Peyer's patch (tissue), 4 donors: ENCODE data around the gene AGA. TPM values are rescaled to one million over a fixed set of nuclear protein-coding genes. Genes with fewer than 3 reads are reported as not detected.

Experiments used
- DNase-seq, 3 donors: peaks; one replicate each; pipeline ENCODE4 v3.0.0-alpha.2; 2017 to 2019
- H3K27ac ChIP-seq, 4 donors: fragments of 200-600 bp; sonication (generic); one replicate each; pipeline ENCODE4 v1.5.1; 2016 to 2019
- H3K27me3 ChIP-seq, 2 donors: fragments of 200-600 bp; sonication (generic); one replicate each; pipeline ENCODE4 v1.5.1; 2019
- H3K36me3 ChIP-seq, 3 donors: fragments of 200-600 bp; sonication (generic); one replicate each; pipeline ENCODE4 v1.5.1; 2016 to 2019
- H3K4me1 ChIP-seq, 4 donors: fragments of 200-600 bp; sonication (generic); one replicate each; pipeline ENCODE4 v1.5.1; 2016 to 2019
- H3K4me3 ChIP-seq, 4 donors: fragments of 200-600 bp; sonication (generic); 1 replicate in 3 of 4; 2 replicates in 1 of 4; pipeline ENCODE4 v1.5.1; 2016 to 2019; ENCODE audit warnings: mild to moderate bottlenecking in 1 of 4
- H3K9me3 ChIP-seq, 4 donors: fragments of 200-600 bp; sonication (generic); one replicate each; pipeline ENCODE4 v1.5.1; 2016 to 2019; ENCODE audit warnings: mild to moderate bottlenecking in 1 of 4
- CTCF ChIP-seq, 6 experiments: fragments of 450-650 bp in 4 of 6; fragments of 200-600 bp in 2 of 6; sonication (generic) in 1 of 6; IDR thresholded peaks; one replicate each; pipeline ENCODE4 v1.5.1; 2017 to 2019; ENCODE audit warnings: antibody characterized with exemption in 6 of 6, mild to moderate bottlenecking in 3 of 6, moderate library complexity in 1 of 6
- POLR2A ChIP-seq, 2 donors: fragments of 450-650 bp; IDR thresholded peaks; one replicate each; pipeline ENCODE4 v1.5.1; 2017; ENCODE audit warnings: antibody characterized with exemption in 2 of 2, mild to moderate bottlenecking in 2 of 2, moderate library complexity in 2 of 2
- total RNA-seq, 4 donors: library from RNA; depleted of rRNA; stranded (reverse); fragments of >200 nt; gene quantifications; one replicate each; pipeline ENCODE4 v1.1.0, GENCODE V29; 2016

The AGA gene
- total RNA-seq, 4 donors from 2014 or later = 11.2 to 18.8 (median 14.9) TPM

DNA sequence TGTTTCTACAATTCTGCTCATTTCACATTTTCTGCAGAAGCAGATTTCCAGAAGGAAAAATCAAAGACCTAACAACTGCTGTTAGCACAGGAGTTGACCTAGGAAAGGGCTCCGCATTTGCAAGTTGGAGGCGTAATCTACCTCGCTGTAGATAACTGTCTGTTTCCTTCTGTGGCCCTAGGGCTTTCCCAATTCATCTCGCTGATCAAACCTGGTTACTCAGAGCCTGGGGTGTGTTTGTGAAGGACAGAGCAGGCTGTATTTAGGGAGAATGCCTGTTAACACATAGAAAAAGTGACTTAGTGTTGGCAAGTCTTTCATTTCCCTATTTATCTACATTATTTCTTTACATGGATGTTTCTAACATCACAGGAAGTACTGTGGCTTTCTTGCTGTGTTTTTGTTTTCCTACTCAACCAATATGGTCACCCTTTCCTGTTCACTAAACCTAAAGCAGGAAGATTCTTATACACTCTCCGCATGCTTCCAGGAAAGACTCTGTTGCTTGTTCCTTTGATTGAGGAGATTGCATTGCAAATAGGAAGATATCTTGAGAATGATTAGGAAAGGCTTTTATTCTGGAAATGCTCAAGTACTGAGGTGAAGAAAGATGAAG lies 40.5 kb downstream of the AGA start:
- no peak for DNase-seq
- H3K9me3 ChIP-seq = no peaks in the 10 kb centered on the region
- no peak overlapping the region for H3K4me3 ChIP-seq
- no peak overlapping the region for H3K27ac ChIP-seq
- H3K36me3 ChIP-seq = no peaks in the 10 kb centered on the region
- TF ChIP-seq POLR2A (IDR thresholded peaks at IDR 0.05) (no peak), CTCF (IDR thresholded peaks at IDR 0.05) (no peak)
- H3K27me3 ChIP-seq = no peaks in the 10 kb centered on the region
- peaks cover 0 to 7% (median 0%) of the 10 kb centered on the region in 4 donors for H3K4me1 ChIP-seq

DNA sequence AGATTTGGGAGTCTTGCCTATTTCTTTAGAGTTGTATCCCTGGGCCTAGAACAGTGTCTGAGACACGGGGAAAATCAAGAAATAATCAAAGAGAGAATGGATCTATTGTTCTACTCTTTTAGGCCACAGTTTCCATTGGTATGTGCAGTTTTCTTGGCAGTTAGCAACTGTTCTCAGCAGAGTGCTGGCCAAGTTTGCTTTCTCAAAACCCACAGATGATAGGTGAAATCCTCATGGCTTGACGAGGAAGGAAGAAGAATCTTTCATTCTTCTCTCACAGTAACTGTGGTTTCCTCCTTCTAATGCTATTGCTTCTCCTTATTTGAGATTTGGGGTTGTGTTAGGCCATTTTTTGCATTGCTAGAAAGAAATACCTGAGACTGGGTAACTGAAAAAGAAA lies 42.2 kb downstream of the AGA start:
- no peaks in the 10 kb centered on the region for H3K27me3 ChIP-seq
- H3K4me3 ChIP-seq = no peak overlapping the region
- no peaks in the 10 kb centered on the region for H3K36me3 ChIP-seq
- no peak for DNase-seq
- TF ChIP-seq CTCF (IDR thresholded peaks at IDR 0.05) = no peak
- no peak for TF ChIP-seq POLR2A (IDR thresholded peaks at IDR 0.05)
- H3K4me1 ChIP-seq = peaks cover 0 to 7% (median 0%) of the 10 kb centered on the region in 4 donors
- no peaks in the 10 kb centered on the region for H3K9me3 ChIP-seq
- no peak overlapping the region for H3K27ac ChIP-seq

DNA sequence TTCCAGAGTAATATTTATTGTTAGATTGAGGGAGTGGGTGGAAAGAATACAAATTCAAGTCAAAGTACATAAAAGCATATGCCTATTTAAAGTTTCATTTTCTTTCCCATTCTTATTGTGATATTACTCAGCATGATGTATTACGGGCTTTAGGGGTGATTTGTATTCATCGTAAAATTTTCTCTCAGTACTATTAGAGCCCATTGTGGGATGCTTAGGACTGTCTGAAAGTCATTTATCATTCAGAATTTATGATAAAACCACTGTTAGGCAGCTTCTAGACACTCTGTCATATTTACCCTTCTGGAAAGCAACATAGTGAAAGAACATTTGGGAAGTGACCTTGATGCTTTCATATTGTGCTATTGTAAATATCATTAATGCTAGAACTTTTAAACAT lies 45.9 kb downstream of the AGA start:
- Histone ChIP-seq H3K4me3 (no peak overlapping the region), H3K36me3 (no peaks in the 10 kb centered on the region), H3K9me3 (no peaks in the 10 kb centered on the region), H3K4me1 (peaks cover 0 to 5% (median 0%) of the 10 kb centered on the region in 4 donors), H3K27ac (no peak overlapping the region), H3K27me3 (no peaks in the 10 kb centered on the region)
- TF ChIP-seq POLR2A (IDR thresholded peaks at IDR 0.05) = no peak
- TF ChIP-seq CTCF (IDR thresholded peaks at IDR 0.05) = no peak
- DNase-seq = no peak

- peak in 1 of 3 donors; percentile 67 for DNase-seq
- Histone ChIP-seq H3K27ac (no peak overlapping the region), H3K4me3 (no peak overlapping the region), H3K4me1 (no peaks in the 10 kb centered on the region), H3K27me3 (no peaks in the 10 kb centered on the region), H3K9me3 (no peaks in the 10 kb centered on the region), H3K36me3 (no peaks in the 10 kb centered on the region)
- TF ChIP-seq POLR2A (IDR thresholded peaks at IDR 0.05) = no peak
- TF ChIP-seq CTCF (IDR thresholded peaks at IDR 0.05) = no peak
Observed at GRCh38 chr4:177393236-177393635, 49.0 kb downstream of the AGA start.

DNA sequence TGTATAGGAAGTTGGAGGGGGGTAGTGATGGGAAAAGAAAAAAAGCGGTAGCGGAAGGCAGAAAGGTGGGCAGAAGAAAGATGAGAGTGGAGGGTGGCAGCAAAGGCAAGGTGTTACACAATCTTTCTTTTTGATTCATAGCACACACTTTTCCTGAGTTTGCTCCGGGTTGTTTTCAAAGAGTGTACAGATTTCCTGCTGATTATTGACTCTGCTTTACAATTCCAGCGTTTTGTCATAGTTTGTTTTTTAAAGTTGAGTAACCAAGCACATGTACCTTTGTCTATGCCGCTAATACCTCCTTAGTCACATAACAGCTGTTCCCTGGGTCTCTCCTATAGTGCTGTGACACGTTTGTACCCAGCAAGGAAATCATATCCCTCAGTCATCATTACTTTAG lies 50.3 kb downstream of the AGA start:
- TF ChIP-seq POLR2A (IDR thresholded peaks at IDR 0.05) (no peak), CTCF (IDR thresholded peaks at IDR 0.05) (no peak)
- Histone ChIP-seq H3K27me3 (no peaks in the 10 kb centered on the region), H3K27ac (no peak overlapping the region), H3K9me3 (no peaks in the 10 kb centered on the region), H3K36me3 (no peaks in the 10 kb centered on the region), H3K4me1 (no peaks in the 10 kb centered on the region), H3K4me3 (no peak overlapping the region)
- DNase-seq = no peak

DNA sequence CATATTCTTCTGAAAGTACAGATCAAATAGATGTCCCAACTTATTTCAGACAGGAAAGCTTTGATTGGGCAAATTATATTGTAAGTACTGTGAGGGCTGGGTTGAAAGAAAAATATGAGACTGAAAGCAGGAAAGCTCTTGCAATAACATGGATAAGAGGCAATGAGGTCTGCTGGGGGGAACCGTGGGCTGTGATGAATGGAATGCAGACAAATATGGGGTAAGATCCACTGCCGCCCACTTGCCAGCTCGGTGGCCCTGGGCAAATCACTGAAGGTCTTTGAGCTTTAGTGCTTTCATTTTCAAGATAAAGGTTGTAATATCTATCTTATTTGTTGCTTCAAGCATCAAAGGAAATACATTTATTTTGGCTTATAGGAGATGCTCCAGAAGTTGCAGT lies 51.0 kb downstream of the AGA start:
- Histone ChIP-seq H3K27ac (no peak overlapping the region), H3K27me3 (no peaks in the 10 kb centered on the region), H3K9me3 (no peaks in the 10 kb centered on the region), H3K36me3 (no peaks in the 10 kb centered on the region), H3K4me3 (no peak overlapping the region), H3K4me1 (no peaks in the 10 kb centered on the region)
- TF ChIP-seq CTCF (IDR thresholded peaks at IDR 0.05) (no peak), POLR2A (IDR thresholded peaks at IDR 0.05) (no peak)
- no peak for DNase-seq
